ENCODE measurements around the gene CCNYL1.
A peak's percentile ranks its signal among the peaks of the same experiment; 100 is the strongest.
"Not testable (repeated sequence)": the region's sequence is repeated elsewhere in the genome, so short reads cannot be mapped to it uniquely, and the experiment has no call there.

CCNYL1 gene

DNA sequence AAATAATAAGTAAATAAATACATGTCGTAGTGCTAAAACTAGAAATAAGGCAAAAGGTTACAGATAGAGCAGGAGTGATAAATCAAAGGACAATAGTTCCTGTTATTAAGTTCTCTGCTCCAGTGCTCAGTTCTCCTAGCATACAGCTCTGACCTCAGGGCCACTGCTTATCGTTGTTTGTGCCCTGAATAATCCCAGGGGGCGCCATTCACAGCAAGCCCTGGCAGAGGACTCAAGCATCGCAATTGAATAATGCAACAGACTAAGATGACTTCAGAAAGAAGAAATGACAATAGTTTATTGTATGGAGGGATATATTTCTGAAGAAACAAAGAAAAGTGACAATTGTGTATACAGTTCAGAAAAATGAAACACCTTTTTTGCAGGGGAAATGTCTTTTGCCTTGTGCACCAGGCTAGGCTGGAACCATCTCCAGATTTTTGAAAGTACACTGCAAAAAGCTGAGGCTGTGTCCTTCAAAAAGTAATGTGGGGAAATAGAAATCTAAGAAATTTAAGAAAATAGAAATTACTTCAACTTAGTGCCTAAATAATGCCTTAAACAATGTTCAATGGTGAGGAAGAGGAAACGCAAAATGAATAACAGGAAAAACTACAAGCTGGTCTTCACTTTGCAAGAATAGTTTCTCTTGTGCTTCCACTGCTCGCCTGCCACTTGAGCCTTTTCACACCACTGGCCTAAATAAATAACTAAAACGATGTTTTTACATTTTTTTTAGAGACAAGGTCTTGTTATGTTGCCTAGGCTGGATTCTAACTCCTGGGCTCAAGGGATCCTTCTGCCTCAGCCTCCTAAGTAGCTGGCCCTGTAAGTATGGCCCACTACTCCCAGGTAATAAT is 19.0 kb upstream of the CCNYL1 start:
- H3K4me3 ChIP-seq (ENCODE audit: insufficient read length, low read depth) = no peak overlapping the region
- H3K4me1 ChIP-seq (ENCODE audit: insufficient read depth, insufficient read length) = no peaks in the 10 kb centered on the region
- DNase-seq (ENCODE audit: low read depth, low spot score) = peak; percentile 33
- H3K9me3 ChIP-seq (ENCODE audit: insufficient read depth, low read length) = no peaks in the 10 kb centered on the region
- TF ChIP-seq ZNF274 (IDR thresholded peaks at IDR 0.05; ENCODE audit: low read depth, low read length) = no peak
- TF ChIP-seq SUZ12 (IDR thresholded peaks at IDR 0.05; ENCODE audit: extremely low read depth, insufficient read depth, insufficient read length) = no peak
- no peaks in the 10 kb centered on the region for H3K27me3 ChIP-seq (ENCODE audit: insufficient read depth, insufficient read length)
- no peaks in the 10 kb centered on the region for H3K36me3 ChIP-seq (ENCODE audit: insufficient read depth, insufficient read length, low read length)
- no peak overlapping the region for H3K9ac ChIP-seq (ENCODE audit: insufficient read length, low read depth)

DNA sequence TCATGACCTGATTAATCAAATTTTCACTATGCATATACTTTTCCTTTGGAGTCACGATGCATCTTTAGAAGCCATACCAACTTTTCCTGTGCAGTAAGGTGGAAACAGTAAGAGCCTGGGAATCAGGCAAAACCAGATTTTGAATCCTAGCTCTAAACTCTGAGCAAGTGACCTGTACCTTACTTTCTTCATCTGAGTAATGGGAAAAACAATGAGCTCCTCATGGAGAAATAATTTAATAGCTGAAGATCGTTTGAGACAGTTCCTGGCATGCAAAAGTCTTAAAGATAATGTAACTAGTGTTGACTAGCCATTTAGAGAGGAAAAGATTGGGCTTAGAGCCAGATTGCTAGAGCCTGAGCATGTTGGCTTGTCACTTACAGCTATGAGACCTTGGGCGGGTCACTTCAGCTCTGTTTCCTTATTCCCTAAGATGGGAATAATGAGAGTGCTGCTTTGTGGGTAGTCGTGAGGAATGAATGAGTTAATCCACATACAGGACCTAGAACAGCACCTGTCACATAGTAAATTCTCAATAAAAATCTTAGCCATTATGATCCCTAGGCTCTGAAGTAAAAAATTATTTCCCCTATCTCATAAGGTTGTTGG is 17.7 kb upstream of the CCNYL1 start:
- Histone ChIP-seq H3K4me3 (ENCODE audit: insufficient read length, low read depth) (no peak overlapping the region), H3K27me3 (ENCODE audit: insufficient read depth, insufficient read length) (no peaks in the 10 kb centered on the region), H3K36me3 (ENCODE audit: insufficient read depth, insufficient read length, low read length) (no peaks in the 10 kb centered on the region), H3K9ac (ENCODE audit: insufficient read length, low read depth) (no peak overlapping the region), H3K9me3 (ENCODE audit: insufficient read depth, low read length) (no peaks in the 10 kb centered on the region), H3K4me1 (ENCODE audit: insufficient read depth, insufficient read length) (no peaks in the 10 kb centered on the region)
- no peak for DNase-seq (ENCODE audit: low read depth, low spot score)
- TF ChIP-seq YY1 (IDR thresholded peaks at IDR 0.05; ENCODE audit: insufficient read depth, insufficient read length) (no peak), ZNF274 (IDR thresholded peaks at IDR 0.05; ENCODE audit: low read depth, low read length) (no peak), SUZ12 (IDR thresholded peaks at IDR 0.05; ENCODE audit: extremely low read depth, insufficient read depth, insufficient read length) (no peak)

DNA sequence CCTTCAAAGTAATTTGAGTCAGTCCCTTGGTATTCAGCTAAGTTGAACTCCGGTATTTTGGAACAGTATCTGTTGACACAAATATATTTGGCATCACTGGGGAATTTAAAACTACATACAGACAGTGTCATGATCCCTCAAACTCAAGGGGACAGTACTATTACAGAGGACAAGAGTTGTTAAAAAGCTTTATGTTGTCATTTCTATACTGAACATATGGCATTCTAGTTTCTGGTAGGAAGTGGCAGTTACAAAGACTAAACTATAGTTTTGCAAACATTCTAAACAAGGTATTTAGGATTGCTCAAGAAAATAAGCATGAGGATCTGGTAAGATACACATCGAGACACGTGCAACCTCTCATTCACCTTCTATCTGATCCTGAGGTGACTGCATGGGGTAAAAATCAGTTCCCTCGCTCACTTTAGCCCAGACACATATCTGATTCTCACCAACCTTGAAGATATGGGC is 16.6 kb upstream of the CCNYL1 start:
- no peak overlapping the region for H3K9ac ChIP-seq (ENCODE audit: insufficient read length, low read depth)
- no peak for TF ChIP-seq YY1 (IDR thresholded peaks at IDR 0.05; ENCODE audit: insufficient read depth, insufficient read length)
- TF ChIP-seq ZNF274 (IDR thresholded peaks at IDR 0.05; ENCODE audit: low read depth, low read length) = no peak
- TF ChIP-seq SUZ12 (IDR thresholded peaks at IDR 0.05; ENCODE audit: extremely low read depth, insufficient read depth, insufficient read length) = no peak
- no peaks in the 10 kb centered on the region for H3K36me3 ChIP-seq (ENCODE audit: insufficient read depth, insufficient read length, low read length)
- H3K4me3 ChIP-seq (ENCODE audit: insufficient read length, low read depth) = no peak overlapping the region
- no peaks in the 10 kb centered on the region for H3K4me1 ChIP-seq (ENCODE audit: insufficient read depth, insufficient read length)
- no peaks in the 10 kb centered on the region for H3K27me3 ChIP-seq (ENCODE audit: insufficient read depth, insufficient read length)
- DNase-seq (ENCODE audit: low read depth, low spot score) = no peak
- H3K9me3 ChIP-seq (ENCODE audit: insufficient read depth, low read length) = no peaks in the 10 kb centered on the region

DNA sequence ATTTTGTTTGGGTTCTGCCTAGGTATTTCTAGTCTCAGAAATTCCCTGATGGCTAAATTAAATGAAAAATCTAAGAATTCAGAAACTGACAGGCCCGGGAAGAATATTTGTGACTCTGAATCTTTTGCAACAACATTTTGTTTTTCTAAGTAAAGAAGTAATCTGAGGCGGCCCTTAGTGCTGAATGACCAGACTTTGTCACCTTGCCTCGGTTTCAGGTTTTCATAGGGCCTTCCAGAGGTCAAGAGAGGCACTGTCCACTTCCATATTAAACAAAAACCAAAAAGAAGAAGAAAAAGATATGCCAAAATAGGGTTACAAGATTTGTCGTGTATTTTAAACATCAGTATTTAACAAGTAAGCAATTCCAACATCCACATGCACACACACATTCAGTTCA is 16.1 kb upstream of the CCNYL1 start:
- H3K4me1 ChIP-seq (ENCODE audit: insufficient read depth, insufficient read length) = no peaks in the 10 kb centered on the region
- H3K4me3 ChIP-seq (ENCODE audit: insufficient read length, low read depth) = no peak overlapping the region
- no peaks in the 10 kb centered on the region for H3K36me3 ChIP-seq (ENCODE audit: insufficient read depth, insufficient read length, low read length)
- H3K9me3 ChIP-seq (ENCODE audit: insufficient read depth, low read length) = no peaks in the 10 kb centered on the region
- no peaks in the 10 kb centered on the region for H3K27me3 ChIP-seq (ENCODE audit: insufficient read depth, insufficient read length)
- DNase-seq (ENCODE audit: low read depth, low spot score) = no peak
- TF ChIP-seq ZNF274 (IDR thresholded peaks at IDR 0.05; ENCODE audit: low read depth, low read length) = no peak
- H3K9ac ChIP-seq (ENCODE audit: insufficient read length, low read depth) = no peak overlapping the region

DNA sequence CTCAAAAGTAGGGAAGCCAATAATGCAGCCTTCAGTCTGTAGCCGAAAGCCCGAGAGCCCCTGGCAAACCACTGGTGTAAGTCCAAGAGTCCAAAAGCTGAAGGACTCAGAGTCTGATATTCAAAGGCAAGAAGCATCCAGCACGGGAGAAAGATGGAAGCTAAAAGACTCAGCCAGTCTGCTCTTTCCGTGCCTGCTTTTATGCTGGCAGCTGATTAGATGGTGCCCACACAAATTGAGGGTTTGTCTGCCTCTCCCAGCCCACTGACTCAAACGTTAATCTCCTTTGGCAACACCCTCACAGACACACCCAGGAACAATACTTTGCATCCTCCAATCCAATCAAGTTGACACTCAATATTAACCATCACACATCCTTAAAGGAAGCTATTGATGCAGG is 14.5 kb upstream of the CCNYL1 start:
- H3K36me3 ChIP-seq (ENCODE audit: insufficient read depth, insufficient read length, low read length); H3K27me3 ChIP-seq (ENCODE audit: insufficient read depth, insufficient read length); H3K9ac ChIP-seq (ENCODE audit: insufficient read length, low read depth); H3K4me1 ChIP-seq (ENCODE audit: insufficient read depth, insufficient read length); H3K9me3 ChIP-seq (ENCODE audit: insufficient read depth, low read length); H3K4me3 ChIP-seq (ENCODE audit: insufficient read length, low read depth); DNase-seq (ENCODE audit: low read depth, low spot score): not testable (repeated sequence)

DNA sequence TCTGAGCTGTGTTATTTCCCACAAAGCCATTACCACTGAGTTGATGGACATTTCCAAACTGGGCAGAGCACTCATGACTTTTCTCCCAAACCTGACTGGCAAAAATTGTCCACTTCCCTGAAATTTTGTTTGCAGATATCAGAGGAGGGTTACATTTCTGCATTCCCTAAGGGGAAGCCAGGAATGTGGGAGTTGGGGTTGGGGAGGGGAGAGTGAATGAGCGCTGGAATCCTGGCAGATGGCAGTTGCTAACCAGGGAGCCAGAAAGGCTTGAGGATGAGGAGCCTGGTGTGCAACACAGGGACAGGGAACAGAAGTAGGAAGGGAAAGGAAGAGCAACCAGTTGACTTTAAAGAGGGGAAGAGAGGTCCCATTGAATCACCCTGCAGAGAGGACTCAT is 14.0 kb upstream of the CCNYL1 start:
- no peak for DNase-seq (ENCODE audit: low read depth, low spot score)
- no peaks in the 10 kb centered on the region for H3K4me1 ChIP-seq (ENCODE audit: insufficient read depth, insufficient read length)
- no peaks in the 10 kb centered on the region for H3K36me3 ChIP-seq (ENCODE audit: insufficient read depth, insufficient read length, low read length)
- no peaks in the 10 kb centered on the region for H3K9me3 ChIP-seq (ENCODE audit: insufficient read depth, low read length)
- no peak overlapping the region for H3K9ac ChIP-seq (ENCODE audit: insufficient read length, low read depth)
- H3K27me3 ChIP-seq (ENCODE audit: insufficient read depth, insufficient read length) = no peaks in the 10 kb centered on the region
- TF ChIP-seq SUZ12 (IDR thresholded peaks at IDR 0.05; ENCODE audit: extremely low read depth, insufficient read depth, insufficient read length) (no peak), ZNF274 (IDR thresholded peaks at IDR 0.05; ENCODE audit: low read depth, low read length) (no peak), YY1 (IDR thresholded peaks at IDR 0.05; ENCODE audit: insufficient read depth, insufficient read length) (no peak)
- no peak overlapping the region for H3K4me3 ChIP-seq (ENCODE audit: insufficient read length, low read depth)

DNA sequence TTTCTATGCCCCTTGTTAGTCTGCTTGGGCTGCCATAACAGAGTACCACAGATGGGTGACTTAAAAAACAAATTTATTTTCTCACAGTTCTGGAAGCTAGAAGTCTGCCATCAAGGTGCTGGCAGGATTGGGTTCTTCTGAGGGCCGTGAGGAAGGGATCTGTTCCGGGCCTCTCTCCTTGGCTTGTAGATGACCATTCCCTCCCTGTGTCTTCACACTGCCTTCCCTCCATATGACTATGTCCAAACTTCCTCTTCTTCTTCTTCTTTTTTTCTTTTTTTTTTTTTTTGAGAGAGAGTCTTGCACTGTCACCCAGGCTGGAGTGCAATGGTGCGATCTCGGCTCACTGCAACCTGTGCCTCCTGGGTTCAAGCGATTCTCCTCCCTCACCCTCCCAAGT is 13.1 kb upstream of the CCNYL1 start:
- H3K27me3 ChIP-seq (ENCODE audit: insufficient read depth, insufficient read length) = no peaks in the 10 kb centered on the region
- H3K9me3 ChIP-seq (ENCODE audit: insufficient read depth, low read length) = no peaks in the 10 kb centered on the region
- TF ChIP-seq YY1 (IDR thresholded peaks at IDR 0.05; ENCODE audit: insufficient read depth, insufficient read length) (no peak), ZNF274 (IDR thresholded peaks at IDR 0.05; ENCODE audit: low read depth, low read length) (no peak), SUZ12 (IDR thresholded peaks at IDR 0.05; ENCODE audit: extremely low read depth, insufficient read depth, insufficient read length) (no peak)
- no peaks in the 10 kb centered on the region for H3K4me1 ChIP-seq (ENCODE audit: insufficient read depth, insufficient read length)
- no peaks in the 10 kb centered on the region for H3K36me3 ChIP-seq (ENCODE audit: insufficient read depth, insufficient read length, low read length)
- no peak overlapping the region for H3K9ac ChIP-seq (ENCODE audit: insufficient read length, low read depth)
- H3K4me3 ChIP-seq (ENCODE audit: insufficient read length, low read depth) = no peak overlapping the region
- no peak for DNase-seq (ENCODE audit: low read depth, low spot score)

Data from NT2/D1 (cell line).